Nephron (organoid): ENCODE data around the gene KAZALD1.

Experiments
- H3K27ac Mint-ChIP-seq, 3 experiments: 2 replicates each; pipeline ENCODE4 v1.8.0; 2020; ENCODE audit warnings: mixed read lengths in 3 of 3, mild to moderate bottlenecking in 2 of 3, moderate library complexity in 1 of 3
- H3K27me3 Mint-ChIP-seq: 2 replicates; pipeline ENCODE4 v1.8.0; 2021; ENCODE audit warnings: low read depth, mild to moderate bottlenecking, moderate library complexity, mixed read lengths
- H3K36me3 Mint-ChIP-seq: 2 replicates; pipeline ENCODE4 v1.8.0; 2020; ENCODE audit warnings: low read depth, mixed read lengths
- H3K4me1 Mint-ChIP-seq: 2 replicates; pipeline ENCODE4 v1.8.0; 2020; ENCODE audit warnings: mixed read lengths
- H3K4me3 Mint-ChIP-seq, 3 experiments: 2 replicates each; pipeline ENCODE4 v1.8.0; 2020; ENCODE audit warnings: mild to moderate bottlenecking in 3 of 3, mixed read lengths in 3 of 3, moderate library complexity in 2 of 3
- H3K9me3 Mint-ChIP-seq: 2 replicates; pipeline ENCODE4 v1.8.0; 2020; ENCODE audit warnings: mixed read lengths
- TF ChIP-seq, protein P1 (sequence below), 3 experiments: fragments of 200-600 bp; sonication (generic); IDR thresholded peaks; one replicate each; pipeline ENCODE4 v1.5.0; 2021; ENCODE audit warnings: antibody characterized with exemption in 3 of 3; ENCODE audit not compliant: unreplicated experiment in 3 of 3

The KAZALD1 gene

DNA sequence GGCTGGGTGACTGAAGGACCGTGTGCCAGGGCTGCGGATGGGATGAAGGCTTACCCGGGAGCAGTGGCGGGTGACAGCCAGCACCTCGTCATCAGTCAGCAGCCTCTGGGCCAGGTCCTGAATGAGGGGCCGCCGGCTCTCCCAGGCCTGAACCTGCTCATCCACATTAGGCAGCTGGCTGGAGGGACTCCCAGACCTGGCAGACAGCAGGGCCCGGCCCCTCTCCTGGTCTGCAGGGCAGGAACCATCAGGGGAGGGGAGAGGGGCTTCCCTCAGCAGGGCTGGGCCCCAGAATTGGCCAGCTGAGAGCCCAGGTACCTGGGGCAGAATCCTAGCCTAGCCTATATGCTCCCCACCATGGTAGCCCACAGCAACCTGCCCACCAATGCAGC is 46.2 kb upstream of the KAZALD1 start:
- Mint-ChIP-seq H3K4me3 (no peak overlapping the region), H3K9me3 (no peaks in the 10 kb centered on the region), H3K4me1 (peaks cover 47% of the 10 kb centered on the region), H3K27me3 (peaks cover 47% of the 10 kb centered on the region), H3K36me3 (no peaks in the 10 kb centered on the region), H3K27ac (no peak overlapping the region)
- TF ChIP-seq, protein P1, sequence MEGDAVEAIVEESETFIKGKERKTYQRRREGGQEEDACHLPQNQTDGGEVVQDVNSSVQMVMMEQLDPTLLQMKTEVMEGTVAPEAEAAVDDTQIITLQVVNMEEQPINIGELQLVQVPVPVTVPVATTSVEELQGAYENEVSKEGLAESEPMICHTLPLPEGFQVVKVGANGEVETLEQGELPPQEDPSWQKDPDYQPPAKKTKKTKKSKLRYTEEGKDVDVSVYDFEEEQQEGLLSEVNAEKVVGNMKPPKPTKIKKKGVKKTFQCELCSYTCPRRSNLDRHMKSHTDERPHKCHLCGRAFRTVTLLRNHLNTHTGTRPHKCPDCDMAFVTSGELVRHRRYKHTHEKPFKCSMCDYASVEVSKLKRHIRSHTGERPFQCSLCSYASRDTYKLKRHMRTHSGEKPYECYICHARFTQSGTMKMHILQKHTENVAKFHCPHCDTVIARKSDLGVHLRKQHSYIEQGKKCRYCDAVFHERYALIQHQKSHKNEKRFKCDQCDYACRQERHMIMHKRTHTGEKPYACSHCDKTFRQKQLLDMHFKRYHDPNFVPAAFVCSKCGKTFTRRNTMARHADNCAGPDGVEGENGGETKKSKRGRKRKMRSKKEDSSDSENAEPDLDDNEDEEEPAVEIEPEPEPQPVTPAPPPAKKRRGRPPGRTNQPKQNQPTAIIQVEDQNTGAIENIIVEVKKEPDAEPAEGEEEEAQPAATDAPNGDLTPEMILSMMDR (IDR thresholded peaks at IDR 0.05; ENCODE audit: unreplicated experiment in 3 of 3), result no peak

DNA sequence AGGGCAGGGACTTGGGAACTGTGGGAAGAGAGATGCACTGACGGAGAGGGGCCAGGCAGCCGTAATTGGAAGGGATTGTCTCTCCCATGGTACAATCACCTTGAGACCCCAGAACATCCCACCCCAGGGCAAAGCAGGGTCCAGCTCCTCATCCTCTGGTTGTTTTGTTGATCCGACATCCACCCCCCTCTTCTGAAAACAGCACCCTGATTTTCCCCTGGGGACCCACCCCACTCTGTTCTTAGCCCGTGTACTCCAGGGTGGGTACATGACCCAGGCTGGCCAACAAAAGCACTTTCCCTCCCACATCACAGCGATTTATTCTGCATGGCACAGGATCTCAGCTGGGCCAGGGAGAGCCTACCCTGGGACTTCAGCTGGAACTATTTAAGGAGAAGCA is 45.0 kb upstream of the KAZALD1 start:
- Mint-ChIP-seq H3K9me3 (no peaks in the 10 kb centered on the region), H3K27me3 (peaks cover 49% of the 10 kb centered on the region), H3K4me3 (no peak overlapping the region), H3K36me3 (no peaks in the 10 kb centered on the region), H3K27ac (no peak overlapping the region), H3K4me1 (peaks cover 47% of the 10 kb centered on the region)
- TF ChIP-seq, protein P1 (IDR thresholded peaks at IDR 0.05; ENCODE audit: unreplicated experiment in 3 of 3), result no peak

DNA sequence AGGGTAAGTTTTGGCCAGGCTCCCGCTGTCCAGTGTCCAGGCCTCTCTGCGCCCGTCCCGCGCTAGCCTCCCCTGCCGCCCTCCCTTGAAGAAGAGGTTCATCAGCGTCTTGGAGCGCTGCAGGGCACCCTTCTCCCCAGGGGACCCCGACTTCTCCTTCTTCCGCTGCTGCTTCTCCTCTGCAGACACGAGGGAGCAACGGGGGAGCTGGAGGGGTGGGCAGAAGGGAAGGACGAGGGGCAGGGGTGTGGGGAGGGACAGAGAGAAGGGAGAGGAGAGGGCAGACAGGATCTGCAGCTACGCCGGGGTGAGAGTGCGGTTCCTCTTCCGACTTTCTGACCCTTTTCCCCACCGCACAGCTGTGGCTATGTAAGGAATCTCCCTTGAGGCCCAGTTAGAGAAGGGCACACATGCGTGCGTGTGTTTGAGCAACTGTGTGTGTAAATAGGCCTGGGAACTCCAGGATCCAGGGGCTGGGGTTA is 43.6 kb upstream of the KAZALD1 start:
- Mint-ChIP-seq H3K4me1 (peaks cover 40% of the 10 kb centered on the region), H3K27ac (peak overlapping the region in 1 of 3 experiments; percentile 65), H3K36me3 (no peaks in the 10 kb centered on the region), H3K9me3 (no peaks in the 10 kb centered on the region), H3K4me3 (peak overlapping the region; percentile 12 to 27 (median 21)), H3K27me3 (peaks cover 54% of the 10 kb centered on the region)
- TF ChIP-seq, protein P1 (IDR thresholded peaks at IDR 0.05; ENCODE audit: unreplicated experiment in 3 of 3), result no peak

DNA sequence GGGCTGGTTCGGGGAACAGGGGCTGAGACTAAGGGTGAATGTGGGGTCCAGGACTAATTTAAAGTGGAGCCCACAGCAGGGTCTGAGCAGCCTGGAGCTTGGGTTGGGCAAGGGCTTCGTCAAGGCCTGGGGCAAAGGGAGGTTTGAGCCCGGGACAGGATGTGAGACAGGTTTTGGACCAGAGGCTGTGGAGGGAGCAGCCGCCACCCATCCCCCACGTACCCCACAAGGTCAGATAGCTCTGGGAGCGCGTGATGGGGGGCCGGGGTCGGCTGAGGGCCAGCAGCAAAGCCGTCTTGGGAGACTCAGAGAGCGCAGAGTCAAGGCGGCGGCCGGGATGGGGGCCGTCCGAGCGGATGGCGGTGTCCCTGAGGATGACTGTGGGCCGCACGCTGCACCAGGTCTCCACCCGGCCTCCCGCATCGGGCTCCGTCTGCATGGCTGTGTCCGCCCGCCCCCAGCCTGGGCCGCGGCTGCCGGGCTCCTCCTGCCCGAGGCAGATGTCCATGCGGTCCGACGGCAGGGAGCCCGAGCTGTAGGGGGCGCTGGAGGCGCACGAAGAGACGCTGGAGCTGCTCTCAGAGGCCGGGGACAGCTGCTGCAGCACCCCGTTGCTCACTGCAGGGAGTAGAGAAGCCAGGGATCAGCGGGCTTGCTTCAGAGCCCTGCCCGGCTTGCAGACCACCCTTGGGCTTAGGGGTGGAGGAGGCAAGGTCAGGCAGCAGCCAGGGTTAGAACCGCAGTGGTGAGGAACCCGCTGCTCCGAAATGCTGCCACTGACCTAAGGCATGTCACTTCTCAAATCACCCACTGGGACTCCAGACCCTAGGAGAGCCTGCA is 43.0 kb upstream of the KAZALD1 start:
- H3K4me1 Mint-ChIP-seq, result peaks cover 36% of the 10 kb centered on the region
- TF ChIP-seq, protein P1 (IDR thresholded peaks at IDR 0.05; ENCODE audit: unreplicated experiment in 3 of 3), result peak; percentile 62 to 81 (median 63)
- no peaks in the 10 kb centered on the region for H3K36me3 Mint-ChIP-seq
- peak overlapping the region; percentile 12 to 27 (median 21) for H3K4me3 Mint-ChIP-seq
- H3K27ac Mint-ChIP-seq, result peak overlapping the region in 1 of 3 experiments; percentile 65
- peaks cover 54% of the 10 kb centered on the region for H3K27me3 Mint-ChIP-seq
- H3K9me3 Mint-ChIP-seq, result no peaks in the 10 kb centered on the region

DNA sequence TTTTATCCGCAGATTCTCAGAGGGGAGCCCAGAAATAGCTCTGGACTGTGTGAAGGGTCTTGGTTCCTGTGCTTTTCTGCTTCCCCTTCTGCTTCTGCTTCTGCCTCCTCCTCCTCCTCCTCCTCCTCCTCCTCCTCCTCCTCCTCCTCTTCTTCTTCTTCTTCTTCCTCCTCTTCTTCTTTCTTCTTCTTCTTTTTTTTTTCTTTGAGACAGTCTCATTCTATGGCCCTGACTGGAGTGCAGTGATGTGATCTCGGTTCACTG is 42.4 kb upstream of the KAZALD1 start:
- Mint-ChIP-seq H3K4me1 (peaks cover 32% of the 10 kb centered on the region), H3K9me3 (no peaks in the 10 kb centered on the region), H3K27me3 (peaks cover 49% of the 10 kb centered on the region), H3K36me3 (no peaks in the 10 kb centered on the region), H3K4me3 (no peak overlapping the region), H3K27ac (no peak overlapping the region)
- TF ChIP-seq, protein P1 (IDR thresholded peaks at IDR 0.05; ENCODE audit: unreplicated experiment in 3 of 3), result no peak
